ENCODE measurements around the gene PLSCR1. TPM values are rescaled to one million over a fixed set of nuclear protein-coding genes. Genes with fewer than 3 reads are reported as not detected.

The PLSCR1 gene
- total RNA-seq, 1 experiment from 2014 or later: 58.1 TPM

DNA sequence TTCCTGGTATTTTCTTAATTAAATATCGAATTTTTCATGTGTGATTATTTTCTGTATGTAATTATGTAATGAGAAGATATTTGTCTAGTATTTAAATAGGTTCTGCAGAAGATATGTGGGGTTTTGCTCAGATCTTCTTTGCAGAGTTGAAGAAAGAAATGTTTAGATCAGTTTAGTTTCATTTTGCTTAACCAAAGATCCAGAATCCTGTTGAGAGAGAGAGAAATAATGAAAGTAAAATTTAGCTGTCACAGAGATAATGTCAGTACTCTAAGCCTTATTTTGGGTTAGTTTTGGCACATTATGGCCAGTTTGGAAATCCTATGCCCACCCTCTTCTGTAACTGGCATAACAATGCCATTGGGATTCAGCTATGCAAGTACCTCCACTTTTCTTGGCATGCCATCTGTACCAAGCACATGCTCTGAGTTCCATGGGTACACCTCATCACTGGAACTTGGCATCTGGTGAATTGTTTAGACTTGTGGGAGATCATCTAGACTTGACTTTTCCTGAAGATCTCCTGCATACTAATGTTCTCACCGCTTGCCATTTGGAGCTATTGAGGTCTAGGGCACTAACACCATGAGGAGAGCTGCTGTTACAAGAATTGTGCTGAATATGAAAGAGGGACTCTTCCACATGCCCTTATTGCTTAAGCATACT, 30.9 kb downstream of the PLSCR1 start:
- peaks cover 11% of the 10 kb centered on the region for H3K36me3 Mint-ChIP-seq
- H3K4me3 Mint-ChIP-seq: no peak overlapping the region
- H3K4me1 Mint-ChIP-seq: peaks cover 34% of the 10 kb centered on the region
- no peaks in the 10 kb centered on the region for H3K27me3 Mint-ChIP-seq (ENCODE audit: low read depth)
- TF ChIP-seq ZNF281 (CRISPR knock-in tag; IDR thresholded peaks at IDR 0.05) (no peak), GTF2I (CRISPR knock-in tag; conservative IDR thresholded peaks at IDR 0.05) (no peak), ZNF219 (CRISPR knock-in tag; IDR thresholded peaks at IDR 0.05; ENCODE audit: borderline replicate concordance) (no peak), NR1H2 (CRISPR knock-in tag; IDR thresholded peaks at IDR 0.05) (no peak), ZBTB21 (CRISPR knock-in tag; IDR thresholded peaks at IDR 0.05; ENCODE audit: borderline replicate concordance) (no peak), FOXJ3 (CRISPR knock-in tag; IDR thresholded peaks at IDR 0.05; ENCODE audit: borderline replicate concordance) (no peak), IRF2 (CRISPR knock-in tag; IDR thresholded peaks at IDR 0.05; ENCODE audit: borderline replicate concordance, low read depth) (no peak), ATF2 (CRISPR knock-in tag; IDR thresholded peaks at IDR 0.05; ENCODE audit: borderline replicate concordance, low read depth) (no peak), MYBL2 (CRISPR knock-in tag; IDR thresholded peaks at IDR 0.05) (no peak), CREB1 (CRISPR knock-in tag; IDR thresholded peaks at IDR 0.05) (no peak)
- TF ChIP-seq, protein P1, sequence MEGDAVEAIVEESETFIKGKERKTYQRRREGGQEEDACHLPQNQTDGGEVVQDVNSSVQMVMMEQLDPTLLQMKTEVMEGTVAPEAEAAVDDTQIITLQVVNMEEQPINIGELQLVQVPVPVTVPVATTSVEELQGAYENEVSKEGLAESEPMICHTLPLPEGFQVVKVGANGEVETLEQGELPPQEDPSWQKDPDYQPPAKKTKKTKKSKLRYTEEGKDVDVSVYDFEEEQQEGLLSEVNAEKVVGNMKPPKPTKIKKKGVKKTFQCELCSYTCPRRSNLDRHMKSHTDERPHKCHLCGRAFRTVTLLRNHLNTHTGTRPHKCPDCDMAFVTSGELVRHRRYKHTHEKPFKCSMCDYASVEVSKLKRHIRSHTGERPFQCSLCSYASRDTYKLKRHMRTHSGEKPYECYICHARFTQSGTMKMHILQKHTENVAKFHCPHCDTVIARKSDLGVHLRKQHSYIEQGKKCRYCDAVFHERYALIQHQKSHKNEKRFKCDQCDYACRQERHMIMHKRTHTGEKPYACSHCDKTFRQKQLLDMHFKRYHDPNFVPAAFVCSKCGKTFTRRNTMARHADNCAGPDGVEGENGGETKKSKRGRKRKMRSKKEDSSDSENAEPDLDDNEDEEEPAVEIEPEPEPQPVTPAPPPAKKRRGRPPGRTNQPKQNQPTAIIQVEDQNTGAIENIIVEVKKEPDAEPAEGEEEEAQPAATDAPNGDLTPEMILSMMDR (IDR thresholded peaks at IDR 0.05): no peak
- TF ChIP-seq, protein P2, sequence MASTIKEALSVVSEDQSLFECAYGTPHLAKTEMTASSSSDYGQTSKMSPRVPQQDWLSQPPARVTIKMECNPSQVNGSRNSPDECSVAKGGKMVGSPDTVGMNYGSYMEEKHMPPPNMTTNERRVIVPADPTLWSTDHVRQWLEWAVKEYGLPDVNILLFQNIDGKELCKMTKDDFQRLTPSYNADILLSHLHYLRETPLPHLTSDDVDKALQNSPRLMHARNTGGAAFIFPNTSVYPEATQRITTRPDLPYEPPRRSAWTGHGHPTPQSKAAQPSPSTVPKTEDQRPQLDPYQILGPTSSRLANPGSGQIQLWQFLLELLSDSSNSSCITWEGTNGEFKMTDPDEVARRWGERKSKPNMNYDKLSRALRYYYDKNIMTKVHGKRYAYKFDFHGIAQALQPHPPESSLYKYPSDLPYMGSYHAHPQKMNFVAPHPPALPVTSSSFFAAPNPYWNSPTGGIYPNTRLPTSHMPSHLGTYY (CRISPR knock-in tag; IDR thresholded peaks at IDR 0.05): no peak
- TF ChIP-seq, protein P3, sequence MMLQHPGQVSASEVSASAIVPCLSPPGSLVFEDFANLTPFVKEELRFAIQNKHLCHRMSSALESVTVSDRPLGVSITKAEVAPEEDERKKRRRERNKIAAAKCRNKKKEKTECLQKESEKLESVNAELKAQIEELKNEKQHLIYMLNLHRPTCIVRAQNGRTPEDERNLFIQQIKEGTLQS (CRISPR knock-in tag; conservative IDR thresholded peaks at IDR 0.05): no peak
- TF ChIP-seq, protein P4, sequence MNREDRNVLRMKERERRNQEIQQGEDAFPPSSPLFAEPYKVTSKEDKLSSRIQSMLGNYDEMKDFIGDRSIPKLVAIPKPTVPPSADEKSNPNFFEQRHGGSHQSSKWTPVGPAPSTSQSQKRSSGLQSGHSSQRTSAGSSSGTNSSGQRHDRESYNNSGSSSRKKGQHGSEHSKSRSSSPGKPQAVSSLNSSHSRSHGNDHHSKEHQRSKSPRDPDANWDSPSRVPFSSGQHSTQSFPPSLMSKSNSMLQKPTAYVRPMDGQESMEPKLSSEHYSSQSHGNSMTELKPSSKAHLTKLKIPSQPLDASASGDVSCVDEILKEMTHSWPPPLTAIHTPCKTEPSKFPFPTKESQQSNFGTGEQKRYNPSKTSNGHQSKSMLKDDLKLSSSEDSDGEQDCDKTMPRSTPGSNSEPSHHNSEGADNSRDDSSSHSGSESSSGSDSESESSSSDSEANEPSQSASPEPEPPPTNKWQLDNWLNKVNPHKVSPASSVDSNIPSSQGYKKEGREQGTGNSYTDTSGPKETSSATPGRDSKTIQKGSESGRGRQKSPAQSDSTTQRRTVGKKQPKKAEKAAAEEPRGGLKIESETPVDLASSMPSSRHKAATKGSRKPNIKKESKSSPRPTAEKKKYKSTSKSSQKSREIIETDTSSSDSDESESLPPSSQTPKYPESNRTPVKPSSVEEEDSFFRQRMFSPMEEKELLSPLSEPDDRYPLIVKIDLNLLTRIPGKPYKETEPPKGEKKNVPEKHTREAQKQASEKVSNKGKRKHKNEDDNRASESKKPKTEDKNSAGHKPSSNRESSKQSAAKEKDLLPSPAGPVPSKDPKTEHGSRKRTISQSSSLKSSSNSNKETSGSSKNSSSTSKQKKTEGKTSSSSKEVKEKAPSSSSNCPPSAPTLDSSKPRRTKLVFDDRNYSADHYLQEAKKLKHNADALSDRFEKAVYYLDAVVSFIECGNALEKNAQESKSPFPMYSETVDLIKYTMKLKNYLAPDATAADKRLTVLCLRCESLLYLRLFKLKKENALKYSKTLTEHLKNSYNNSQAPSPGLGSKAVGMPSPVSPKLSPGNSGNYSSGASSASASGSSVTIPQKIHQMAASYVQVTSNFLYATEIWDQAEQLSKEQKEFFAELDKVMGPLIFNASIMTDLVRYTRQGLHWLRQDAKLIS (CRISPR knock-in tag; IDR thresholded peaks at IDR 0.05; ENCODE audit: borderline replicate concordance): no peak
- TF ChIP-seq, protein P5, sequence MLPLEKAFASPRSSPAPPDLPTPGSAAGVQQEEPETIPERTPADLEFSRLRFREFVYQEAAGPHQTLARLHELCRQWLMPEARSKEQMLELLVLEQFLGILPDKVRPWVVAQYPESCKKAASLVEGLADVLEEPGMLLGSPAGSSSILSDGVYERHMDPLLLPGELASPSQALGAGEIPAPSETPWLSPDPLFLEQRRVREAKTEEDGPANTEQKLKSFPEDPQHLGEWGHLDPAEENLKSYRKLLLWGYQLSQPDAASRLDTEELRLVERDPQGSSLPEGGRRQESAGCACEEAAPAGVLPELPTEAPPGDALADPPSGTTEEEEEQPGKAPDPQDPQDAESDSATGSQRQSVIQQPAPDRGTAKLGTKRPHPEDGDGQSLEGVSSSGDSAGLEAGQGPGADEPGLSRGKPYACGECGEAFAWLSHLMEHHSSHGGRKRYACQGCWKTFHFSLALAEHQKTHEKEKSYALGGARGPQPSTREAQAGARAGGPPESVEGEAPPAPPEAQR (CRISPR knock-in tag; IDR thresholded peaks at IDR 0.05): no peak
- ATAC-seq (no peak), DNase-seq (ENCODE audit: low spot score) (no peak)
- CTCF ChIA-PET: interaction anchor here (0.6 kb wide), 1 partner anchor 320 kb away, joined by 3 read pairs; no protein-coding TSS in a partner anchor
- POLR2A ChIA-PET: interaction anchor here (0.9 kb wide), 1 partner anchor 44 kb away, joined by 3 read pairs; the partner anchor contains the start of gene PLSCR2
- peak overlapping the region; percentile 62; the same call in 1 of the 2 replicates for H3K27ac Mint-ChIP-seq
- peaks cover 14% of the 10 kb centered on the region for H3K9me3 Mint-ChIP-seq
